HUDEP-2 (cell line): ENCODE data around the gene NPAS2.

Experiments
- DNase-seq, 76 experiments: peaks; one replicate each; lab custom pipeline; 2025; ENCODE audit not compliant: unreplicated experiment in 76 of 76; lab: John Stamatoyannopoulos, UW

The NPAS2 gene

GRCh38 chr2:100852999-100853908 is 33.3 kb downstream of the NPAS2 start:
- DNase-seq, result no peak

- no peak for DNase-seq
Observed at GRCh38 chr2:100853909-100854810, 34.2 kb downstream of the NPAS2 start.

- no peak for DNase-seq
Observed at GRCh38 chr2:100855084-100855483, 35.1 kb downstream of the NPAS2 start.

GRCh38 chr2:100855606-100856005 is 35.7 kb downstream of the NPAS2 start:
- no peak for DNase-seq

- DNase-seq, result no peak
Observed at GRCh38 chr2:100856732-100857131, 36.8 kb downstream of the NPAS2 start.

GRCh38 chr2:100857341-100857740 is 37.4 kb downstream of the NPAS2 start:
- no peak for DNase-seq

- no peak for DNase-seq
Observed at GRCh38 chr2:100857915-100858314, 38.0 kb downstream of the NPAS2 start.

- no peak for DNase-seq
Observed at GRCh38 chr2:100859902-100860301, 40.0 kb downstream of the NPAS2 start.

GRCh38 chr2:100861340-100861739 is 41.4 kb downstream of the NPAS2 start:
- DNase-seq, result no peak

GRCh38 chr2:100862081-100862480 is 42.1 kb downstream of the NPAS2 start:
- DNase-seq, result no peak

GRCh38 chr2:100865816-100866460 is 46.0 kb downstream of the NPAS2 start:
- DNase-seq, result no peak

- DNase-seq, result no peak
Observed at GRCh38 chr2:100868083-100868482, 48.1 kb downstream of the NPAS2 start.

- no peak for DNase-seq
Observed at GRCh38 chr2:100869120-100869519, 49.2 kb downstream of the NPAS2 start.

- DNase-seq, result peak in 2 of 76 experiments; percentile 5 to 8
Observed at GRCh38 chr2:100870652-100871531, 51.0 kb downstream of the NPAS2 start.

- DNase-seq, result no peak
Observed at GRCh38 chr2:100875516-100876230, 55.7 kb downstream of the NPAS2 start.

- DNase-seq, result no peak
Observed at GRCh38 chr2:100876231-100876860, 56.4 kb downstream of the NPAS2 start.

GRCh38 chr2:100877555-100877954 is 57.6 kb downstream of the NPAS2 start:
- no peak for DNase-seq

GRCh38 chr2:100878000-100878791 is 58.3 kb downstream of the NPAS2 start:
- no peak for DNase-seq
